GM19238 (cell line): ENCODE measurements around the gene TMSB10.
"Not testable (repeated sequence)": the region's sequence is repeated elsewhere in the genome, so short reads cannot be mapped to it uniquely, and the experiment has no call there.

Experiments
- DNase-seq: peaks from one replicate; pipeline ENCODE4 v3.0.0; 2011; ENCODE audit warnings: low spot score; ENCODE audit not compliant: insufficient read length

TMSB10 gene

GRCh38 chr2:84905181-84906107, at the start of gene TMSB10:
TSS of gene TMSB10 (plus strand) at chr2:84905656.
- peak; percentile 74 for DNase-seq

- no peak for DNase-seq
Observed at GRCh38 chr2:84855731-84856130, 49.7 kb upstream of the TMSB10 start.

- no peak for DNase-seq
Observed at GRCh38 chr2:84856787-84857186, 48.7 kb upstream of the TMSB10 start.

GRCh38 chr2:84857566-84857965, 47.9 kb upstream of the TMSB10 start:
- no peak for DNase-seq

- no peak for DNase-seq
Observed at GRCh38 chr2:84858123-84858522, 47.3 kb upstream of the TMSB10 start.

GRCh38 chr2:84858937-84859336, 46.5 kb upstream of the TMSB10 start:
- no peak for DNase-seq

GRCh38 chr2:84861539-84861938, 43.9 kb upstream of the TMSB10 start:
- no peak for DNase-seq

- no peak for DNase-seq
Observed at GRCh38 chr2:84862006-84862405, 43.5 kb upstream of the TMSB10 start.

- peak; percentile 17 for DNase-seq
Observed at GRCh38 chr2:84865181-84865783, 40.2 kb upstream of the TMSB10 start.

- no peak for DNase-seq
Observed at GRCh38 chr2:84866122-84866521, 39.3 kb upstream of the TMSB10 start.

- not testable (repeated sequence) for DNase-seq
Observed at GRCh38 chr2:84868327-84868726, 37.1 kb upstream of the TMSB10 start.

GRCh38 chr2:84870306-84870705, 35.1 kb upstream of the TMSB10 start:
- no peak for DNase-seq

- DNase-seq, result not testable (repeated sequence)
Observed at GRCh38 chr2:84872691-84873090, 32.8 kb upstream of the TMSB10 start.

- no peak for DNase-seq
Observed at GRCh38 chr2:84873350-84873749, 32.1 kb upstream of the TMSB10 start.

- DNase-seq, result no peak
Observed at GRCh38 chr2:84874381-84875212, 30.9 kb upstream of the TMSB10 start.

- no peak for DNase-seq
Observed at GRCh38 chr2:84875213-84875560, 30.3 kb upstream of the TMSB10 start.

- not testable (repeated sequence) for DNase-seq
Observed at GRCh38 chr2:84875619-84876018, 29.8 kb upstream of the TMSB10 start.

- DNase-seq, result no peak
Observed at GRCh38 chr2:84876369-84876768, 29.1 kb upstream of the TMSB10 start.

- DNase-seq, result no peak
Observed at GRCh38 chr2:84878459-84878858, 27.0 kb upstream of the TMSB10 start.

- DNase-seq, result no peak
Observed at GRCh38 chr2:84878896-84879583, 26.4 kb upstream of the TMSB10 start.
